ENCODE data around the gene PSAPL1. TPM values are rescaled to one million over a fixed set of nuclear protein-coding genes. Genes with fewer than 3 reads are reported as not detected.

The PSAPL1 gene
- polyA plus RNA-seq, 1 experiment, result not detected

DNA sequence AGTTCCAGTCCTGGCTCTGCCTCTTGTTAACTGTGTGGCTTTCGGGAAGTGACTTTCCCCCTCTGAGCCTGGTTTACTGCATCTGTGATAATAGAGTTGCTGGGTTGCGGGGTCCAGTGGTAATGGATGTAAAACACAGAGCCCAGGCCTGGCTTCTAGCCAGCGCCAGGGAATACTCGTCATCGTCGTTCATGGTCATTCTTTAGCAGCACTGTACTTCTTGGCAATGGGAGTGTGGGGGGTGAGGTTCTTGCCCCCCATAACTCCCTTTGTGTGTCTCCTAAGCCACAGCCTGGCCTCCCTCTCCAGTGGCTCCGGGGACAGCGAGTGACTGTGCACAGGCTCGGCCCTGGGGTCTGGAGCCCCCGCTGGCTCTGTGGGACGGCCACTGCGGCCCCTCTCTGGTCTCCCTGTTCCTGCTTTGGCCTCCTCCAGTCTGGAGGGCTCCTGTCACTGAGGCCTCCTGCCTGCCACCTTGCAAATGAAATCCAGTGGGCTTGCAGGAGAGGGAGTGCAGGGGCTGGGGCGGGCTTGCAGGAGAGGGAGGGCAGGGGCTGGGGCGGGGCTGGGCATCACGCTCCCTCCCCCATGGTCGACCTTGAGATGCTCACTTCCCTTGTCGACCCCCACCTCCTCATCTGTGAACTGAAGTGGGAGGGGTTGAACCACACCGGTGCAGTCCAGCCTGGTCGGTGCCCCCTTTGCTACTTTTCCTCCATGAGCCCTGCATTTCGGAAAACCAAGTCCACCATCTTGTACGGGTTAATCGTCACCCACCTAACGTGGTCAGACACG is 13.2 kb downstream of the PSAPL1 start:
- TF ChIP-seq, protein P1, sequence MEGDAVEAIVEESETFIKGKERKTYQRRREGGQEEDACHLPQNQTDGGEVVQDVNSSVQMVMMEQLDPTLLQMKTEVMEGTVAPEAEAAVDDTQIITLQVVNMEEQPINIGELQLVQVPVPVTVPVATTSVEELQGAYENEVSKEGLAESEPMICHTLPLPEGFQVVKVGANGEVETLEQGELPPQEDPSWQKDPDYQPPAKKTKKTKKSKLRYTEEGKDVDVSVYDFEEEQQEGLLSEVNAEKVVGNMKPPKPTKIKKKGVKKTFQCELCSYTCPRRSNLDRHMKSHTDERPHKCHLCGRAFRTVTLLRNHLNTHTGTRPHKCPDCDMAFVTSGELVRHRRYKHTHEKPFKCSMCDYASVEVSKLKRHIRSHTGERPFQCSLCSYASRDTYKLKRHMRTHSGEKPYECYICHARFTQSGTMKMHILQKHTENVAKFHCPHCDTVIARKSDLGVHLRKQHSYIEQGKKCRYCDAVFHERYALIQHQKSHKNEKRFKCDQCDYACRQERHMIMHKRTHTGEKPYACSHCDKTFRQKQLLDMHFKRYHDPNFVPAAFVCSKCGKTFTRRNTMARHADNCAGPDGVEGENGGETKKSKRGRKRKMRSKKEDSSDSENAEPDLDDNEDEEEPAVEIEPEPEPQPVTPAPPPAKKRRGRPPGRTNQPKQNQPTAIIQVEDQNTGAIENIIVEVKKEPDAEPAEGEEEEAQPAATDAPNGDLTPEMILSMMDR (IDR thresholded peaks at IDR 0.05; ENCODE audit: low read depth, low read length), result no peak
- DNase-seq (ENCODE audit: low read depth, low spot score), result no peak
- H3K9me3 ChIP-seq (ENCODE audit: control insufficient read depth, insufficient read depth, low read length), result peaks cover under 1% of the 10 kb centered on the region
- H3K4me3 ChIP-seq (ENCODE audit: low read depth, low read length), result no peak overlapping the region
- peaks cover 3% of the 10 kb centered on the region for H3K27me3 ChIP-seq (ENCODE audit: control insufficient read depth, insufficient read depth, low read length)
- CTCF ChIA-PET, result no interaction called here
- no peak overlapping the region for H3K27ac ChIP-seq (ENCODE audit: low read depth, low read length)
- POLR2A ChIA-PET, result no interaction called here

DNA sequence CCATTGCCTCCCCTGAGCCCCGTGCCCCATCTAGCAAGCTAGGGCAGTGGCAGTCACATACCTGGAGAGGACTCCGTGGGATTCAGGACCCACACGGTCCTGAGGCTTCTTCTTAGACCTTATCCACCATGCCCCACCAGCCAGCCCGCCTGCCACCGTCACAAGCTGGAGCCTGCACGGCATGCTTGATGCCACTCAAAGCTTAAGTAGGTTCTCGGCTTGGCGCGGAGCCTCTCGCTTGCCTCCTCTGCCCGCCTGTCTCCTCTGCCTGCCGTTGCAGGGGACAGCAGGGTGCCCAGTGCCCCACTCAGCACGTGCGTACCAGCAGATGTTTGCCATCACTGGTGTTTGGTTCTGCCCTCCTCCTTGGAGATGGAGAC is 14.1 kb downstream of the PSAPL1 start:
- no peak overlapping the region for H3K27ac ChIP-seq (ENCODE audit: low read depth, low read length)
- no peak overlapping the region for H3K4me3 ChIP-seq (ENCODE audit: low read depth, low read length)
- no peak for DNase-seq (ENCODE audit: low read depth, low spot score)
- CTCF ChIA-PET, result no interaction called here
- H3K27me3 ChIP-seq (ENCODE audit: control insufficient read depth, insufficient read depth, low read length), result peaks cover 3% of the 10 kb centered on the region
- TF ChIP-seq, protein P1 (IDR thresholded peaks at IDR 0.05; ENCODE audit: low read depth, low read length), result no peak
- POLR2A ChIA-PET, result no interaction called here
- H3K9me3 ChIP-seq (ENCODE audit: control insufficient read depth, insufficient read depth, low read length), result peaks cover 3% of the 10 kb centered on the region

GRCh38 chr4:7419961-7420660 is 14.6 kb downstream of the PSAPL1 start:
- TF ChIP-seq, protein P1 (IDR thresholded peaks at IDR 0.05; ENCODE audit: low read depth, low read length), result no peak
- POLR2A ChIA-PET, result no interaction called here
- DNase-seq (ENCODE audit: low read depth, low spot score), result no peak
- H3K9me3 ChIP-seq (ENCODE audit: control insufficient read depth, insufficient read depth, low read length), result peaks cover 3% of the 10 kb centered on the region
- H3K4me3 ChIP-seq (ENCODE audit: low read depth, low read length), result no peak overlapping the region
- CTCF ChIA-PET, result no interaction called here
- H3K27me3 ChIP-seq (ENCODE audit: control insufficient read depth, insufficient read depth, low read length), result peaks cover 3% of the 10 kb centered on the region
- H3K27ac ChIP-seq (ENCODE audit: low read depth, low read length), result no peak overlapping the region

GRCh38 chr4:7418131-7418943 is 16.4 kb downstream of the PSAPL1 start:
- ChIA-PET CTCF (interaction anchor here (1.1 kb wide), 1 partner anchor 227 kb away, joined by 4 read pairs; no protein-coding TSS in a partner anchor), POLR2A (interaction anchor here (0.6 kb wide), 1 partner anchor 33 kb away, joined by 3 read pairs; no protein-coding TSS in a partner anchor)
- no peak overlapping the region for H3K4me3 ChIP-seq (ENCODE audit: low read depth, low read length)
- no peak for DNase-seq (ENCODE audit: low read depth, low spot score)
- peaks cover 7% of the 10 kb centered on the region for H3K27me3 ChIP-seq (ENCODE audit: control insufficient read depth, insufficient read depth, low read length)
- H3K27ac ChIP-seq (ENCODE audit: low read depth, low read length), result no peak overlapping the region
- H3K9me3 ChIP-seq (ENCODE audit: control insufficient read depth, insufficient read depth, low read length), result peaks cover 3% of the 10 kb centered on the region
- TF ChIP-seq, protein P1 (IDR thresholded peaks at IDR 0.05; ENCODE audit: low read depth, low read length), result no peak
